ENCODE results near the gene LBX2. TPM values are rescaled to one million over a fixed set of nuclear protein-coding genes. Genes with fewer than 3 reads are reported as not detected.
A peak's percentile ranks its signal among the peaks of the same experiment; 100 is the strongest.

LBX2 gene
- total and polyA plus RNA-seq, 4 donors = 0.84 to 2.8 (median 2.5) TPM

DNA sequence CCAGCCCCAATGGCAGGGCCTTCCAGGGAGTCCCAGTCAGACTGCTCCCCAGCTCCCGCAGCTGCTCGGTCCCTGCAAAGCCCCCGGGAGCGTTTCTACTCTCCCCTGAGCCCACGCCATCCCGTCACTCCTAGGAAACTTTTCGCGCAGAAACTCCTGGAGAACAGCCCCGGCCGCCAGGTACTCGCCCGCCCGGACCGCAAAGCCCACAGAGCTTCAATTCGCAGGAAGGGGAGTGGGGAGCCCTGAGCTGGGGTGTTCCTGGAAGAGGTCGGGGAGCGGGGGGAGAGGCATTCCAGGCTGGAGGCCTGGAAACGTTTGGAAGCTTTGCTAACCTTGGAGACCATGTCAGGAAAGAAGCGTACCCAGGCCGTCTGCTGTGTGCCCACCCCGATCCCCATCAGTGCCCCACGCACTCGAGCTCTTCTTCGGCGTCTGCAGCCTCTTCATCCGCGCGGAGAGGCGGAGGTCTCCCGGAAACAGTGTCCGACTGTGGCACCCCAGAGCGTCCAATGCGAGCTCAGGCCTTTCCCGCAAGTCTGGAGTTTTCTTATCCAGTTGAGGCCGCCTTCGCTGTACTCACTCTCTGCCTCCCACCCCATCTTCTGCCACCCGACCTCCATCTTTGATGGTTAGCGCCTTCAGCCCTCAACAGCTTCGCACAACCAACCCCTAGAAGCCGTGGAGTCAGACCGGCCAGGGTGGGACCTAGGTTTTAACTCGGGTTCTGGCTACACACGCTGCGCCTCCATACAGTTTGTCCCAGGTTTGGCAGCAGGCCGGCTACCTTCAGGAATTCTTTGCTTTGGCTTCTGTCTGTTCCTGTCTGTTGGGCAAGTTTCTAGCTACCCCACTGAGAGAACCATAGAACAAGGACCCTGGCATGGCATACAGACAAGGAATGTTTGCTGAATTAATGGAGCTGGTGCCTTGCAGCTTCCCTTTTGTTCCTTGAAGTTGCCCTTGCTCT, 4.4 kb upstream of the LBX2 start:
- peaks cover 20 to 75% (median 61%) of the 10 kb centered on the region in 4 donors for H3K4me1 ChIP-seq (ENCODE audit: control insufficient read depth in 4 of 4, insufficient read depth in 4 of 4, low read length in 3 of 4)
- WGBS = 25% methylated on average over 45 of the region's 45 CpGs
- H3K27ac ChIP-seq (ENCODE audit: low read depth in 1 of 2, low read length in 2 of 2) = peak overlapping the region; percentile 87 to 93
- no peak for DNase-seq (ENCODE audit: low spot score)
- H3K36me3 ChIP-seq (ENCODE audit: control insufficient read depth in 4 of 4, insufficient read depth in 3 of 4, low read depth in 1 of 4, low read length in 3 of 4) = peaks cover 0 to 6% (median 4%) of the 10 kb centered on the region in 4 donors
- TF ChIP-seq EGR1 (IDR thresholded peaks at IDR 0.05; ENCODE audit: low read depth in 2 of 2) (no peak), YY1 (IDR thresholded peaks at IDR 0.05) (peak; percentile 54)
- TF ChIP-seq, protein P1, sequence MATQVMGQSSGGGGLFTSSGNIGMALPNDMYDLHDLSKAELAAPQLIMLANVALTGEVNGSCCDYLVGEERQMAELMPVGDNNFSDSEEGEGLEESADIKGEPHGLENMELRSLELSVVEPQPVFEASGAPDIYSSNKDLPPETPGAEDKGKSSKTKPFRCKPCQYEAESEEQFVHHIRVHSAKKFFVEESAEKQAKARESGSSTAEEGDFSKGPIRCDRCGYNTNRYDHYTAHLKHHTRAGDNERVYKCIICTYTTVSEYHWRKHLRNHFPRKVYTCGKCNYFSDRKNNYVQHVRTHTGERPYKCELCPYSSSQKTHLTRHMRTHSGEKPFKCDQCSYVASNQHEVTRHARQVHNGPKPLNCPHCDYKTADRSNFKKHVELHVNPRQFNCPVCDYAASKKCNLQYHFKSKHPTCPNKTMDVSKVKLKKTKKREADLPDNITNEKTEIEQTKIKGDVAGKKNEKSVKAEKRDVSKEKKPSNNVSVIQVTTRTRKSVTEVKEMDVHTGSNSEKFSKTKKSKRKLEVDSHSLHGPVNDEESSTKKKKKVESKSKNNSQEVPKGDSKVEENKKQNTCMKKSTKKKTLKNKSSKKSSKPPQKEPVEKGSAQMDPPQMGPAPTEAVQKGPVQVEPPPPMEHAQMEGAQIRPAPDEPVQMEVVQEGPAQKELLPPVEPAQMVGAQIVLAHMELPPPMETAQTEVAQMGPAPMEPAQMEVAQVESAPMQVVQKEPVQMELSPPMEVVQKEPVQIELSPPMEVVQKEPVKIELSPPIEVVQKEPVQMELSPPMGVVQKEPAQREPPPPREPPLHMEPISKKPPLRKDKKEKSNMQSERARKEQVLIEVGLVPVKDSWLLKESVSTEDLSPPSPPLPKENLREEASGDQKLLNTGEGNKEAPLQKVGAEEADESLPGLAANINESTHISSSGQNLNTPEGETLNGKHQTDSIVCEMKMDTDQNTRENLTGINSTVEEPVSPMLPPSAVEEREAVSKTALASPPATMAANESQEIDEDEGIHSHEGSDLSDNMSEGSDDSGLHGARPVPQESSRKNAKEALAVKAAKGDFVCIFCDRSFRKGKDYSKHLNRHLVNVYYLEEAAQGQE (IDR thresholded peaks at IDR 0.05) = no peak
- no peaks in the 10 kb centered on the region for H3K27me3 ChIP-seq (ENCODE audit: control insufficient read depth in 4 of 4, insufficient read depth in 4 of 4, low read length in 3 of 4)
- H3K9me3 ChIP-seq (ENCODE audit: control insufficient read depth in 4 of 4, low read length in 3 of 4) = no peaks in the 10 kb centered on the region
- H3K4me3 ChIP-seq (ENCODE audit: low read depth in 1 of 3, low read length in 3 of 3) = peak overlapping the region; percentile 76 to 97 (median 89)
- H3K9ac ChIP-seq (ENCODE audit: low read depth in 1 of 2, low read length in 2 of 2) = peak overlapping the region; percentile 69 to 71

DNA sequence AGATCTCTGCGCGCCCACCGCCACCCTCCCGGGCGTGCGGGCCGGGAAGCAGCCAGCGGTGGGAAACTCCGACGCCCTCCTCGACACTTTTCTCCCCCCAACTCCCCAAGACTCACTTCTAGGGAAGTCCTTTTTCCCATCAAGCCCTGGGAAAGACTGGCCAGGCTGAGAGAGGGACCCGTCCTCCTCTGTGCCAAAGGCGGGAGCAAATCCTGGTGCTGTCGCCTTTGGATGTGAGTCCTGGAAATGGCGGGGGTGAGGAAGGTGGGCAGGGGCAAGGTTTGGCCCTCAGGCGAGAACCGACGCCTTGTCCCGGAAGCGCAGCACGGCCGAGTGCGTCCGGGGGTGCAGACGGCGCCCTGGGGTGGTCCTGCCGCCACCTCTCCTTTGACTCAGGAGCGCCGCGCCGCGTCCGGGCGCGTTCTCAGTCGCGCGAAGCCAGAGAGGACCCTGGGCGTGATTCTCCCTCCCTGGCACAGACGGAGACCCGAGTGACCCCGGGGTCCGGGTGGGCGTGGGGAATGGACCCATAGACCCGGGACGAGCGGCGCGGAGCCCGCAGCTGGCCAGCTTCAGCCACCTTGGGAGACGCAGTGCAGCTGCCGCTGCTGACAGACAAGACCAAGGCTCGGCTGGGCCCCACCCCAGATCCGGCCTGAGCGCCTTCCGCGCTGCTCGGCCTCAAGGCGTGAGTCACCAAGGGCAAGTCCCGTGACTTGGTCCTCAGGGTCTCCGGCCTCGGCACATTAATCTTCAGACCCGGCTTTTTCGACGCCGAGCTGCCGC, 3.5 kb upstream of the LBX2 start:
- peaks cover 20 to 79% (median 66%) of the 10 kb centered on the region in 4 donors for H3K4me1 ChIP-seq (ENCODE audit: control insufficient read depth in 4 of 4, insufficient read depth in 4 of 4, low read length in 3 of 4)
- peak overlapping the region; percentile 76 to 97 (median 89) for H3K4me3 ChIP-seq (ENCODE audit: low read depth in 1 of 3, low read length in 3 of 3)
- H3K27me3 ChIP-seq (ENCODE audit: control insufficient read depth in 4 of 4, insufficient read depth in 4 of 4, low read length in 3 of 4) = no peaks in the 10 kb centered on the region

More for the DNA sequence above, 3.5 kb upstream of the LBX2 start:
- TF ChIP-seq GABPA (IDR thresholded peaks at IDR 0.05 in 1 of 2, conservative IDR thresholded peaks at IDR 0.05 in 1 of 2) (no peak), RXRA (IDR thresholded peaks at IDR 0.05) (no peak), FOXA2 (IDR thresholded peaks at IDR 0.05) (no peak), EGR1 (IDR thresholded peaks at IDR 0.05; ENCODE audit: low read depth in 2 of 2) (no peak), YY1 (IDR thresholded peaks at IDR 0.05) (no peak), RAD21 (IDR thresholded peaks at IDR 0.05) (peak; percentile 35 to 46), NR2F2 (IDR thresholded peaks at IDR 0.05) (peak; percentile 4), TAF1 (conservative IDR thresholded peaks at IDR 0.05) (peak; percentile 15), JUND (IDR thresholded peaks at IDR 0.05) (peak; percentile 71 to 80), FOXA1 (IDR thresholded peaks at IDR 0.05) (no peak), HNF4A (conservative IDR thresholded peaks at IDR 0.05) (no peak), SP1 (IDR thresholded peaks at IDR 0.05) (no peak), HNF4G (IDR thresholded peaks at IDR 0.05) (no peak)
- TF ChIP-seq, protein P2, sequence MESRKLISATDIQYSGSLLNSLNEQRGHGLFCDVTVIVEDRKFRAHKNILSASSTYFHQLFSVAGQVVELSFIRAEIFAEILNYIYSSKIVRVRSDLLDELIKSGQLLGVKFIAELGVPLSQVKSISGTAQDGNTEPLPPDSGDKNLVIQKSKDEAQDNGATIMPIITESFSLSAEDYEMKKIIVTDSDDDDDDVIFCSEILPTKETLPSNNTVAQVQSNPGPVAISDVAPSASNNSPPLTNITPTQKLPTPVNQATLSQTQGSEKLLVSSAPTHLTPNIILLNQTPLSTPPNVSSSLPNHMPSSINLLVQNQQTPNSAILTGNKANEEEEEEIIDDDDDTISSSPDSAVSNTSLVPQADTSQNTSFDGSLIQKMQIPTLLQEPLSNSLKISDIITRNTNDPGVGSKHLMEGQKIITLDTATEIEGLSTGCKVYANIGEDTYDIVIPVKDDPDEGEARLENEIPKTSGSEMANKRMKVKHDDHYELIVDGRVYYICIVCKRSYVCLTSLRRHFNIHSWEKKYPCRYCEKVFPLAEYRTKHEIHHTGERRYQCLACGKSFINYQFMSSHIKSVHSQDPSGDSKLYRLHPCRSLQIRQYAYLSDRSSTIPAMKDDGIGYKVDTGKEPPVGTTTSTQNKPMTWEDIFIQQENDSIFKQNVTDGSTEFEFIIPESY (IDR thresholded peaks at IDR 0.05) = no peak
- TF ChIP-seq, protein P3, sequence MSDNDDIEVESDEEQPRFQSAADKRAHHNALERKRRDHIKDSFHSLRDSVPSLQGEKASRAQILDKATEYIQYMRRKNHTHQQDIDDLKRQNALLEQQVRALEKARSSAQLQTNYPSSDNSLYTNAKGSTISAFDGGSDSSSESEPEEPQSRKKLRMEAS (IDR thresholded peaks at IDR 0.05) = no peak
- TF ChIP-seq, protein P1 (IDR thresholded peaks at IDR 0.05) = peak; percentile 6
- TF ChIP-seq, protein P4, sequence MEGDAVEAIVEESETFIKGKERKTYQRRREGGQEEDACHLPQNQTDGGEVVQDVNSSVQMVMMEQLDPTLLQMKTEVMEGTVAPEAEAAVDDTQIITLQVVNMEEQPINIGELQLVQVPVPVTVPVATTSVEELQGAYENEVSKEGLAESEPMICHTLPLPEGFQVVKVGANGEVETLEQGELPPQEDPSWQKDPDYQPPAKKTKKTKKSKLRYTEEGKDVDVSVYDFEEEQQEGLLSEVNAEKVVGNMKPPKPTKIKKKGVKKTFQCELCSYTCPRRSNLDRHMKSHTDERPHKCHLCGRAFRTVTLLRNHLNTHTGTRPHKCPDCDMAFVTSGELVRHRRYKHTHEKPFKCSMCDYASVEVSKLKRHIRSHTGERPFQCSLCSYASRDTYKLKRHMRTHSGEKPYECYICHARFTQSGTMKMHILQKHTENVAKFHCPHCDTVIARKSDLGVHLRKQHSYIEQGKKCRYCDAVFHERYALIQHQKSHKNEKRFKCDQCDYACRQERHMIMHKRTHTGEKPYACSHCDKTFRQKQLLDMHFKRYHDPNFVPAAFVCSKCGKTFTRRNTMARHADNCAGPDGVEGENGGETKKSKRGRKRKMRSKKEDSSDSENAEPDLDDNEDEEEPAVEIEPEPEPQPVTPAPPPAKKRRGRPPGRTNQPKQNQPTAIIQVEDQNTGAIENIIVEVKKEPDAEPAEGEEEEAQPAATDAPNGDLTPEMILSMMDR (IDR thresholded peaks at IDR 0.05; ENCODE audit: low read depth, low read length, missing input control) = no peak
- TF ChIP-seq, protein P5, sequence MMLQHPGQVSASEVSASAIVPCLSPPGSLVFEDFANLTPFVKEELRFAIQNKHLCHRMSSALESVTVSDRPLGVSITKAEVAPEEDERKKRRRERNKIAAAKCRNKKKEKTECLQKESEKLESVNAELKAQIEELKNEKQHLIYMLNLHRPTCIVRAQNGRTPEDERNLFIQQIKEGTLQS (IDR thresholded peaks at IDR 0.05) = no peak
- Histone ChIP-seq H3K9ac (ENCODE audit: low read depth in 1 of 2, low read length in 2 of 2) (peak overlapping the region; percentile 69 to 71), H3K9me3 (ENCODE audit: control insufficient read depth in 4 of 4, low read length in 3 of 4) (no peaks in the 10 kb centered on the region), H3K36me3 (ENCODE audit: control insufficient read depth in 4 of 4, insufficient read depth in 3 of 4, low read depth in 1 of 4, low read length in 3 of 4) (peaks cover 0 to 6% (median 4%) of the 10 kb centered on the region in 4 donors), H3K27ac (ENCODE audit: low read depth in 1 of 2, low read length in 2 of 2) (peak overlapping the region; percentile 87 to 93)
- DNase-seq (ENCODE audit: low spot score) = peak; percentile 50
- under 1% methylated on average over 67 of the region's 67 CpGs for WGBS
